RKO (cell line): ENCODE results near the gene CCDC33.

Experiments
- DNase-seq: peaks from one replicate; pipeline ENCODE4 v3.0.0-alpha.2; 2016; ENCODE audit warnings: low spot score

The CCDC33 gene

DNA sequence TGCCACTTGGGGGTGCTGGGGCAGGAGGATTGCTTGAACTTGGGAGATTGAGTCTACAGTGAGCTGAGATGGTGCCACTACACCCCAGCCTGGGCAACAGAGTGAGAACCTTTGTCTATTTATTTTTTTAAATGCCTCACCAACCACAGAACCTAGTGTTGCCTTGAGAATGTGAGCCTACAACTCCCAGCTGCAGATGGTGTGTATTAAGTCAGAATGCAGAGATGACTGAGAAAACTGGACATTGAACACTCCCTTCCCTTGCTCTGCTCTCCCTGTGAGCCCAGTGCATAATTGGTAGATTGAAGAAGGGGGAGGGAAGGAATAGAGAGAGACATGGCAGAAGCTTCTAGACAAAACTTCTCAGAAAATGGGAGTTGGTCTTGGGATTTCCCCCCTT is 53.5 kb downstream of the CCDC33 start:
- DNase-seq, result no peak

DNA sequence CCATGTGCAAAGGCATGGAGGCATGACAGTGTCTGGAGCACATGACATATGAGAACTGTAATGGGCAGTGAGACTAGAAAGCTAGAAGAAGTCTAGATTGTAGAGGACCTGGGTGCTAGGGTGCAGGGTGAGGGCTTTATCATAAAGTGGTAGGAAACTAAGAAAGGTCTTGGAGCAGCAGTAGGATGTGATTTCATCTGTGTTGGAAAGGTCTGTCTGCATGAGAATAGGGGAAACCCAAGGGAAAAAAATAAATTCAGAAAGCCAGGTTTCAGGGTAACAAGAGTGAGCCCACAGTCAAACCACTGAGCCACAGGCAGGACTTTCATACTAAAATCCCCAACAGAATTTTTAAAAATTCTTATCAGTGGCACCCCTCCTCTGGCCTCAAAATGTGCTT is 54.5 kb downstream of the CCDC33 start:
- no peak for DNase-seq

DNA sequence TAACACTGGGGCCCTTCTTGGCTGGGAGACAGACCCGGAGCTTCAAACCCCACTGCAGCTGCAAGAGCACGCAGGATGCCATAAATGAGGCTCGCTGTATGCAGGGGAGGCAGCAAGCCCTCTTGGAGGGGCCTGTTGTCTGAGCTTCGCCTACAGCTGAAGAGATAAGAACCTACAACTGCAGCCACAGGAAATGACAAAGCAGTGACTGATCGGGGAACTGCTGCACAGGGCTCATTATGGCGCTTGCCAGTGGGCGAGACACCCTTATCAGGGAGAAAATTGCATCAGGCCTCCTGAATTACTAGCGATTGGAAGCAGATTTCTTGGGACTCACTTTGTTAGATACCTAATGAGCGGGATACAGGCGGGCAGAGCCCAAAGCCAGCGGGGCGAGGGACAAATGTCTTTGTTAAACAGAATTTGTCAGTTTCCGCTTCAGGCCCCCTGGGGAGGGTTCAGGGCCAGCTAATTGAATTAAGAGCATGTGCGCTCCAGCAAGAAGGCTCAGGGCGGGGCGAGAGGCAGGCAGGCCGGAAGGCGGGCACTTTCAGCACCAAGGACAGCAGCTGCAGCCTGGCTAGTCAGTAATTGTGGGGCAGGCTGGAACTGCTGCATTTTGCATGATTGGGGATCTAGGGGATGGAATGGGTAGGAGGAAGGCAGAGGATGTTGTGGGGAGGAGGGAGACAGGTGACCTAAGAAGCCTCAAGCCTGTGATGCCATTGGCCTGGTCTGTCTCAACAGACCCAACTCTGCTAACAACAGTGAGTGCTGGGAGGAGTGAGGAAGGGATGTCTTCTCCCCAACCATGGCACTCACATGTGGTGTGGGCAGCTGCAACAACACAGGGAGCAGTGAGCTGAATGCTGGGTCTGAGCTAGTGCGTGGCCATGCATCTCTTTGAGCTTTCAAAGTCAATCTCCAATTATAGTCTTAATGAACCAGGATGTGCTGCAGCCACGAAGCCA is 55.3 kb downstream of the CCDC33 start:
- peak; percentile 73 for DNase-seq

DNA sequence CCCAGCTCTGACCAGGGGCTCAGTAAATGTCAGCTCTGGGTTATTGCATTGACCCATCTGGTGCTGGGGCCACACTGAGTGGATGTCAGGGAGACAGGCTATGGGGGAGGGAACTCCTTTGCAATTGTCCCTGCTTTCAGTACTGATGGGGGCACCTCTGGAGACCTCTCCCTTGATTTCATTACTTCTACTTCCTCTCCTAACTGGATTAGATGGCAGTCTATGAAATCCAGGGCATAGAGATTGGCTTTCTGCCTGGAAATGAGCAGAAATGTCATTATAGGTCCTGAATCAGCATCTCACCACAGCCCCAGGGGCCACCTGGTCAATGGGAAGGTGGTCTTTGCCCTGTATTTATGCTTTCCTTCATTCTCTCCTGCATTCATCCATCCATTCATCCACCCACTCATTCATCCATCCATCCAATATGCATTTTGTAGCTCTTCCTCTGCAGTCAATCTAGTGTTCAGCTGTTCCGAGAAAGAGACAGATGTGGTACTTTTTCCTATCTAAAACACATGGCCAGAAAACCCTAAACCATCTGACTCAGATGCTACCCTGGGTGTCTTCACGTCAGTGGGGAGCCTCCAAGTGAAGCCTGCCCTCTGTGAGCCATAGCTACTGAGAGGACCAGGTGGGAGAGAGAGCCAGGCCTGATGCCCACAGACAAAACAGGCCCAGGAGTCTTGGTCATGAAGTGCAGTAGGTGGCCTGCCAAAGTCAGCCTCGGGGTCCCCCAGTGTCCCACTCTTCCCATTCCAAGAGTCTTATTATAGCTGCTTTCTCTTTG is 57.1 kb downstream of the CCDC33 start:
- DNase-seq, result no peak

DNA sequence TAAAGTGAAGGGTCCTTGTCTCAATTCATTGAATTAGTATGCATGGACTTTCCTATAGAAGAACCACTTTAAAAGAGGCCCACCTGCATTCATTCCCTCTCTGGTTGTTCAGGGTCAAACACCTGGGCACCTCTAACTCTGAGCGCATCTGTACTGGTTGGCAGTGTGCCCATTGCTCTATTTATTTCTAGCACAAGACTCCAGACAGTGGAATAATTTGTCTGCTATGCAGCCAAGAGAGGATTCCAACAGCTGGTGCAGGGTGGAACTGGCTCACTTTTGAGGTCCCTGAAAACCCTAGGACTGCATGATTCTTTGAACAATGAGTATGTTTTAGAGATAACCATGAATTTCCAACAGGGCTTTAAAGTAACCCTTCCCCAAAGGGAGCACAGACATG is 57.9 kb downstream of the CCDC33 start:
- DNase-seq, result no peak

DNA sequence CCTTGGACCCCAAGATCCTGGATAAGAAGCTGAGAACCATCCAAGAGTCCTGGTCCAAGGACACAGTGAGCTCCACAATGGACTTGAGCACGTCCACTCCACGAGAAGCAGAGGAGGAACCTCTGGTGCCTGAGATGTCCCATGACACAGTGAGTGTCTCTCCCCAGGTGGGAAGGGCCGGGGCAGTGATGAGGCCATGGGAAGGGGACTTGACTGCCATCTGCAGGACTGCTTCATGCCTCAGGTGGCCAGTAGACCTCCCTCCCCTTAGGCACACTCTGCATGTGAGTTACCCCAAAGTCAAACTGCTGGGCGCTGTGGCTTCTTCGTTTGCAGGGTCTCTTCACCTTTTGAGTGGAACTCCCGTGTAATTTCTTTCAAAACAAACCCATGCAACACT is 59.7 kb downstream of the CCDC33 start:
- no peak for DNase-seq

DNA sequence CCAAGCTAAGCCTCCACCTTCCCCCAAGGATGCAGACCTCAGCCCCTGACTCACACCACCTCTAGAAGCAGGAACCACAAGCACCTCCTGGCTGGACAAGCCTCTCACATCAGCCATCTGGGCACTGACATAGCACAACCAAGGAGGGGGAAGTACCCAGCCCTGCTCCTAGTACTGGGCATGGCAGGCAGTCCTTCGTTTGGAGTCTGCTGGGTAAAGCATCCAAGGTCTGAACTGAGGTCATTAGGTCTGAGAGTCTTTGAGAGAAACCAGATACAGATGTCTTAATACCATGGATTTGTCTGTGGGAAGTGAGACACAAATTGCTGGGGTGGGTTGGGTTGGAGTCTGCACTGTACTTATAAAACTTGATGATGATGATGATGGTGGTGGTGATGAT is 61.8 kb downstream of the CCDC33 start:
- no peak for DNase-seq

DNA sequence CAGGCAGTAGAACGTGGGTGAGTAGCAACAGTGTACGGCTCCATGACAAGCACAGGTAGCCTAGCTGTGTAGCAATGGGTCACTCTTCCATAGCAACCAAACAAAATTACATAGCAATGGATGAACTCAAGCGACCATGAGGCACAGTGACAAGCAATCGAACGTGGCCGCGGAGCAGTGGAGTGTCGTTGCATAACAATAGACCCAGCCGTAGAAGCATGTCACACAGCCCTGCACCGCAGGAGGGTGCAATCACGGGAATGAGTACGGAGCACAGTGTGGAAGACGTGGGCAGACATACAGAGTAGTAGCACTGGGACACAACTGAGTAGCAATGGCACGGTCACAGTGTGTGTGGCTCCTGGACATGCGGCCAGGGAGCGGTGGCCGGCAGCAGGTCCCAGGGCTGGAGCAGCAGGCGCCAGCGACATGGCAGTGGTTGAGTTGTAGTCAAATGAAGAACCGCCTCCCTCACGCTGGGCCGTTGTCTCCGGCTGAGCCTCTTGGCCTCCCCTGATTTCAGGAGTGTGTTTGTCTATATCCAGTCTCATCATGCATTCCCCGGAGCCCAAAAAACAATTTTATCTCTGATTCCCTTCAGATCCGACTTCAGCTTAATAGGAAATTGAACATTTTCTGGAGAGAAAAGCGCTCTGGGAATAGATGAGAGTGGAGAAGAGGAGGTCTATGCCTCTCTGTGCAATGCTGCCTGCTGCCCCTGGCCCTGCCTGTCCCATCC is 64.1 kb downstream of the CCDC33 start:
- no peak for DNase-seq

DNA sequence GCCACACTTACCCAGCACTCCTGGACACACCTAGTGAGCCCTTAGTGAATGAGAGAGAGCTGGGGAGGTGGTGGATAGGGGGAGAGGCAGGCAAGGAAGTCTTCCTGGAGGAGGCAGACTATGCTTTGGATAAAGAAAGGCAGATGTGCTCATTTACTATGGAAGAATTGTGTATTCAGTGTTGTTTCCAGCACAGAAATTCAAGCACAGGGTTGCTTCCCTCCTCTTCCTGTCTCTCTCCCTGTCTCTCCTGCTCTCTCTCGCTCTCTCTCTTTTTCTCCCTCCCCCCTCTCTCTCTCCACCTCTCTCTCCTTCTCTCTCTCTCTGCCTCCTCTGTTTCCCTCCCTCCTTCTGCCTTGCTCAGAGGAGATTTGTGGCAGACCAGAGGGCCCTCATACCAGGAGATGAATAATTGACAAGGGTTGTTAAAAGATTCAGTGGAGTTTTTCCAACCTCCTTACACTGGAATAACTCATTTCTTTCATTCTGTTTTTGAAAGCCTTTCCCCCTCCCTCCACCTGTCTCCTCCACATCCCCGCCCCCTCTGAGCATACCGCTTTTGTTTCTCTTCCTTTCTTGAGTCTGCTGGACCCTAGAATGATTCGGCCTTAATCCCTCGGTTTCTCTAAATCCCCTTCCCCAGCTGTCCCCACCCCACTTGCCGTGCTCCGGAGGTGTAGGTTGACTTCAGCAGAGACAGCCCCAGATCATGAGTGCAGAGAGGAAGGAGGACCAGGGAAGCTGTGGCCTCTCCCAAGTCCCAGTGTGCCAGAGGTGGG is 65.6 kb downstream of the CCDC33 start:
- DNase-seq, result no peak

DNA sequence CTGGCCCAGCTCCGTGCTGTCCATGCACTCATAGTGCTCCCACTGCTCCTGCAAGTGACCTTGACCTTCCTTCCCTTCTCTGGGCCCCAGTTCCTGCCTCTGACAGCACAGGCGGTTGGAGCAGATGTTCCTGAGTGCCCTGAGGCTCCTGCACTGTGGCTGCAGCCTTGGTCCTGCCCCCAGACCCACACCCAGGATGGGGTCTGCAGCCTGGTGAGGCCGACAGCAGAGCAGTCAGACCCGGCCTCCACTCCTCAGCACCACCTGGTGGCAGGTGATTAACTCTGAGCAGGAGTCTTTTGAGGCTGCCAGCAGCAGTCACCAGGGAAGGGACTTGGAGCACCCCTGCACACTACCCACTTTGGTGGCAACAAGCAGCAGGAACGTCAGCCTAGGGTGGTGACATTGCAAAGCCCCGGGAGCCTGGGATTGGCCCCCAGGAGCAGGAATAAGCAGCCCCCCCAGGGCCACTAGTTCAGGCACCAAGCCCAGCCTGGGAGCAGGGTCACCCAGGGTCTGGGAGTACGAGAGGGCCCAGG is 66.8 kb downstream of the CCDC33 start:
- DNase-seq, result peak; percentile 21

DNA sequence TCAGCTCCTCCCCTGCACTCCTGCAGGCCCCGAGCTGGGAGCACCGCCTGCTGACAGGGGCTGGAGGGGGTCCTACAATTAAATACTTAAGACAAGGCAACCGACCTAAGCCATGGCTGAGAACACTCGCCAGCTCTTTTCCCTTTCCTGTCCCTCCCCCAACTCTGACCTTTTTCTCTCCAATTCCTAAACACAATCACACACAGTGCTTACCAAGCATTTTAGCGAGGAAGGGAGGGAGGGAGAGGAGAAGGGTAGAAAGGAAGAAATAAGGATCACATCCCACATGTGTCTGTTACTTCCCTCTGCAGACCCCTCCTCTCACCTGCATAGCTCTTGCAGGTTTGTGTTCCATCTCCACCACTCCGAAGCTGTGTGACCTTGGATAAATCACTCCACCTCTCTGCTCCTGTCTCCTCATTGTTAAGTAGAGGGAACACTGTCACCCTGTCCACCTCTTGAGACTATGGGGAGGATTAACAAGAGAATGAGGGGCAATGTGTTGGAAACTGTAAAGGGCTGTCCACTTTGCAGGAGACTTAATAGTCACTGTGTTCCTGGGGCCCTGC is 67.7 kb downstream of the CCDC33 start:
- DNase-seq, result no peak

DNA sequence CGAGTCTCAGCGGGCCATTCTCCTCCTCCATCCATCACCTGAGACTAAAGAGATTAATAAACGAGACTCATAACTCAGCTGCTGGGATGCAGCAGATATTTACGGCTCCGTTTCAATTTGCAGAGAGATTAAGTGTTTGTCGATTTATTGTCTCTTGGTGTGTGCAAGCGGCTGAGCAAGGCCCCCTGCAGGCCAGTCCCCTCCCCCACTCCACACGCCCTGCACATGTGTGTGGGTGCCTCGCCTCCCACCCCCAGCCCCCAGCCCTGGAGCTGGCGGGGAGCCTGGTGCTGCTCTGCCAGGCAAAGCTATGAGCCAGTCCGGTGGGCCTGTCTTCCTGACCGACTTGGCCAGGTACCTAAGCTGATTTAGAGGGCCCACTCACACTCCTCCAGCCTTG is 68.3 kb downstream of the CCDC33 start:
- DNase-seq, result no peak

DNA sequence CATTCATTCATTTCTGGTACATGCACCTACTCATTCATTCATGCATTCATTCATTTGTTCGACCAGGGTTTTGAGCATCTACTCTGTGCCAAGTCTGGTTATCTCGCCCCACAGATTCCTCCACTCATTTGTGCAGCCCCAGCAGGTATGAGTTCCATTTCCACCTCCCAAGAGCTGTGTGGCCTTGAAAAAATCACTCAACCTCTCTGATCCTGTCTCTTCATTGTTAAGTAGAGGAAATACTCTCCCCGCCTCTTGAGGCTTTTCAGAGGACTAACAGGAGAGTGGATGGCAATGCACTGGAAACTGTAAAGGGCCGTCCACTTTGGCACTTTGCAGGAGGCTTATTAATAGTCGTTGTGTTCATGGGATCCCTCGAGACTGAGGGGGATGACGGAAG is 69.6 kb downstream of the CCDC33 start:
- DNase-seq, result no peak

DNA sequence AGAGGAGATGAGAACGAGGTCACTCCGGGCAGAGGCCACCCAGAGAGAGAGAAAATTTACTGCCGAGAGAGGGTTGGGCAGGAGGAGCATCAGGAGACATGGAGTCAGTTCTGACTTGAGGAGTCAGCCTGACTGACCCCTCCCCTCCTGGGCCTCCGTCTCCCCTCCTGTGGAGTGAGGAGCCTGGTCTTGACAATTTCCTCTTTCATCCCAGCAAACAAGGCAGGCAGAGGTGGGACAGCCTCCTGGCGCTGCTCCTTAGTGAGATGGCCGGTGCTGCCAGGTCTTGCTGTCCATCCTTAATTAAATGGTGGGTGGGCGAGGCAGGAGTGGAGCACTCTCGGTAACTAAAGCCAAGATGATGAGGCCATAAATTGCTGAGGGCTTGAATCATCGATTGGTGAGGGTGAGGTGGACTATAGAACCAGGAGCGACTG is 70.7 kb downstream of the CCDC33 start:
- DNase-seq, result no peak

DNA sequence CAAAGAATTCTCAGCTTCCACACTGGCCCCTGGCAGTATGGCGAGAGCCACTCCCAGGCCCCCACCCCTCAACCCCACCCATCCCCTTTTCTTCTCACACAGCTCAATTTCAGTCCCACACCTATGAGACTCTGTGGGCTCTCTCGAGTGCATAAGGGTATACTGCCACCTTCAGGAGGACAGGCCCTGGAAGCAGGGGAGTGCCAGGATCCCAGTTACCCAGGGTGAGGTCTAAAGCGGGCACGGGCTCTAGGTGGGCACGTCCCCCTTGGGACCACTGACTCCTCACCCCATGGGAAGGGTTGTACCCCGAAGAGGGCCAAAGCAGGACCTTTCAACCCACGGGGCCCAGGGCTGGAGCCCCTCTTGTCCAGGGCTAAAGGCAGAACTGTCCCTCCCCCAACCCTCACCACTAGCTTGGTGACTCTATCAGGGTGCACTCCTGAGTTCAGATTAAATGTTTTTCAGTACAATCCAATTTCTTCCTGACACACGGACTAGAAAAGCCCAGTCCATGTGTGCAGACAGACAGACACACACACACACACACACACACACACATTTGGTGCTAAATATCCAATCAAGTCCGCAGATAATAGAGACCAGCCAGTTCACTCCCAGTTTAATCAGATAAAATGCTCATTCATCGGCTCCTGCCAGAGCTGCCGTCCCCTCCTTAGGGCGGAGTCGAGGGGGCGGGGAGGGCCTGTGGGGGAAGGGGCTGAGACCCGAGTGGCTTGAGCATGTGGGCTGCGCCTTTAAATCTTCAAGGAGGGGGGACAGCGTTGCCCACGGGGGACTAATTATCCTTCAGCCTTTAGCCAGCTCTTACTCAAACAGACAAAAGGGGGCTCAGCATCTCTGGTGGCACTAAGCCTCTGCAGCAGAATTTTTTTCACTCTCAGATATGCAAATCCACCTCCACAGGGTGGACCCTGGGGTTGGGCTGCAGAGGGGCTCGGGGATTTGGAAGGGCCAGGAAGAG is 72.0 kb downstream of the CCDC33 start:
- peak; percentile 36 for DNase-seq

DNA sequence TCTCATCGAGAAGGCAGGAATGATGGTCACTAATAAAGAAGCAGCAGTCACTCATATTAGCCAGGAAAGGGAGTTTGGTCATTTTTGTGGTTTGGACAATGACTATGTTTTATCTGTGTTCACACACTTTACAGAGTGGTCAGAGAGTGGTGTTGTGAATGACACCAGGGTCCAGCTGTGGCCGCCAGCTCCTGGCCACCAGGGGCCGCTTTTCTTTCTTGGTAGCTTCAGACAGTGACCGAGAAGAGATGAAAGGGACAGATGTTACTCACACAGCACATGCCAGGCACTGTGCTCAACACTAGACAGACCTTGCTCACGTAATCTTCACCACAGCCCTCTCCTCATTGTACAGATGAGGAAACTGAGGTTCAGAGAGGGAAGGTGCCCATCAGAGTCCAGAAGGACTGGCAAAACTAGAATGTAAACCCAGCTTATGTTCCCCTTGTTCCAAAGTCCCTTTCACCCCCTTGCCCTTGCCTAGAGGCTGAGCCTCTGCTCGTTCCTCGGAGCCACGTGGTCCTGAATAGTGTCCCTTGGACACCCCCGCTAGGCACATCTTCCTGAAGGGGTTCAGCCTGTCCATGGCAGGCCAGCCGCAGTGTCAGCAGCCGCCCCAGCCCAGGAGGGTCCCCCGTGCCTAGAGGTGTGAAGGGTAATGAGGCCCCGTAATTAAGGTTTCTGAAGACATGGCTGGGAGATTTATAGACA is 75.8 kb downstream of the CCDC33 start:
- peak; percentile 41 for DNase-seq

DNA sequence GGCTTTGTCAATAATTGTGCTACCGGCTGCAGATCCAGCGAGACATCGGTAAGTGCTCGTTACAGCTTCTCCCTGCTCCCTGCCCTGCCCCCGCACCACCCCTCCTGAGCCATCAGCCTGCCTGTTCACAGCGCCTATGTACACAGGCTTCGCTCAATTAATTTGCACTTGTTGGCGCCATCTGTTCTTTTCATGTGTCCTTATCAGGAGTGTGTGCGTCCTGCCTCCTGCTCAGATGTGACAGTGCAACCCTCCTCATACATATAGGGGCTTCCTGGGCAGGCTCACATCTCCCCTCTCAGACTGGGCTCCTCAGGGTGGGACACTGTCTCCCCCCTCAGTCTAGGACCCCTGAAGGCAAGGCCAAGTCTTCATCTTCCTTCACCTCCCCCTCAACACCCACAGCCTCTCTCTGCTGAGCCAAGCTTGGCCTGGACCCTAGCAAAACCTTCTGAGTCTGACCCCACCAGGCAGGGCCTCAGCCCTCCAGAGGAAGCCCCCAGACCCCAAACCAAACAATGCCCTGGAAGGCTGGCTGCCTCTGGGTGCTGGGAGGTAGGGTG is 76.4 kb downstream of the CCDC33 start:
- DNase-seq, result no peak

DNA sequence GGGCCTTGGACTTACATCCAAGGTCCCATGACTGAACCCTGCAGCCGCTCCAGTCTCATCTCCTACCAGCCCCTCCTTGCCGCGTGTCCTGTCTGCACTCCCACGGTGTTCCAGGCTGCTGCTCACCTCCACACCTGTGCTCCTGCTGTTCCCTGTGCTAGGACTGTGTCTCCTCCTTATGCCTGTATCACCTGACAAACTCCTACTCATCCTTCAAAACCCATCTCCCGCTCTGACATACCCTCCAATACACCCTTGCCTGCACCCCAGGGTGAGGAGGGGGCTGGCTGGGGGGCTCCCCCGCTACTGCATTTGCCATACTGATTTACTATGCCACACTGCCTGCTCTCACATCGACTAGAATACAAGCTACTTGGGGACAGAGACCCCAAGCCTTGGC is 77.8 kb downstream of the CCDC33 start:
- DNase-seq, result no peak
